Brain pericyte (primary cell): Measurements from ENCODE around the gene IGHMBP2.
A peak's percentile ranks its signal among the peaks of the same experiment; 100 is the strongest.
"Not testable (repeated sequence)": the region's sequence is repeated elsewhere in the genome, so short reads cannot be mapped to it uniquely, and the experiment has no call there.

Source experiments
- DNase-seq: peaks from one replicate; pipeline ENCODE4 v3.0.0-alpha.2; 2012; ENCODE audit warnings: low read depth, low spot score

Gene IGHMBP2

GRCh38 chr11:68903288-68904247, at the start of gene IGHMBP2, which contains the start of gene MRPL21:
Gene IGHMBP2 (plus strand): TSS chr11:68903891. CDS start chr11:68903953, 62 bp downstream.
Gene MRPL21 (minus strand): TSS chr11:68903832. CDS start chr11:68903810, 22 bp downstream.
- peak; percentile 50 for DNase-seq

- no peak for DNase-seq
Measured at GRCh38 chr11:68854273-68854958, 49.3 kb upstream of the IGHMBP2 start.

- DNase-seq: no peak
Measured at GRCh38 chr11:68855205-68855981, 48.3 kb upstream of the IGHMBP2 start.

- DNase-seq: not testable (repeated sequence)
Measured at GRCh38 chr11:68856425-68857030, 47.2 kb upstream of the IGHMBP2 start.

- no peak for DNase-seq
Measured at GRCh38 chr11:68857037-68857586, 46.6 kb upstream of the IGHMBP2 start.

- DNase-seq: no peak
Measured at GRCh38 chr11:68859123-68859522, 44.6 kb upstream of the IGHMBP2 start.

GRCh38 chr11:68862421-68862820, 41.3 kb upstream of the IGHMBP2 start:
- DNase-seq: no peak

GRCh38 chr11:68863553-68864265, 40.0 kb upstream of the IGHMBP2 start:
- no peak for DNase-seq

GRCh38 chr11:68865241-68865640, 38.5 kb upstream of the IGHMBP2 start:
- no peak for DNase-seq

- no peak for DNase-seq
Measured at GRCh38 chr11:68867066-68867465, 36.6 kb upstream of the IGHMBP2 start.

- no peak for DNase-seq
Measured at GRCh38 chr11:68868221-68868835, 35.4 kb upstream of the IGHMBP2 start.

GRCh38 chr11:68870470-68870869, 33.2 kb upstream of the IGHMBP2 start:
- no peak for DNase-seq

- peak; percentile 52 for DNase-seq
Measured at GRCh38 chr11:68872216-68873003, 31.3 kb upstream of the IGHMBP2 start.

- no peak for DNase-seq
Measured at GRCh38 chr11:68878022-68878421, 25.7 kb upstream of the IGHMBP2 start.

- DNase-seq: no peak
Measured at GRCh38 chr11:68880851-68881250, 22.8 kb upstream of the IGHMBP2 start.

GRCh38 chr11:68881320-68881719, 22.4 kb upstream of the IGHMBP2 start:
- no peak for DNase-seq

- DNase-seq: no peak
Measured at GRCh38 chr11:68882391-68882790, 21.3 kb upstream of the IGHMBP2 start.

GRCh38 chr11:68884827-68885226, 18.9 kb upstream of the IGHMBP2 start:
- not testable (repeated sequence) for DNase-seq

- DNase-seq: peak; percentile 97
Measured at GRCh38 chr11:68889948-68890446, 13.7 kb upstream of the IGHMBP2 start.
